ENCODE measurements around the gene CAMKK1. TPM values are rescaled to one million over a fixed set of nuclear protein-coding genes. Genes with fewer than 3 reads are reported as not detected.

The CAMKK1 gene
- total and polyA plus RNA-seq, 2 donors (not counting 3 experiments of a cell fraction or from before 2014, with no cell fraction given) = 4.5 to 6.1 TPM

DNA sequence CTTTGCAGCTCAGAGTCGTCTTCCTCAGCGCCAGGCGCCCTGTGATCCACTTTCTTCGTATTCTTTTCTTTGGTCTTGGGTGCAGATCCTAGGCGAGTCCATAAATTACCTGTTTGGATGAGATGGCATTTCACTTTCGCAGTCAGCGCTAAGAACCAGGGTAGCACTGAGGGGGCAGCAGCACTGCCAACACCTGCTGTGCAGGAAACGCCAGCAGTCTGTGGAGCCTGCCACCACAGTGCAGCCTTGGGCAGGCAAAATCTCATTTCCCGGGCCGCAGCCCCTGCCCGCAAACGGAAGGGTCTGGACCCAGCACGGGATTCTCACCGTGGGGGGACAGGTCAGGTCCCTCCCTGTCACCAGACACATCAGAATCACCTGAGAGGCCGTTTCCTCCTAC is 79.7 kb downstream of the CAMKK1 start:
- CTCF ChIA-PET = interaction anchor here (1.6 kb wide), 1 partner anchor 14 kb away, joined by 5 read pairs; no protein-coding TSS in a partner anchor
- BruUV-seq (replicated peaks) = no TSS peak
- H3K36me3 ChIP-seq (ENCODE audit: control insufficient read depth in 2 of 2, extremely low read depth in 1 of 2, insufficient read depth in 2 of 2, low read length in 2 of 2) = peaks cover 23 to 31% of the 10 kb centered on the region in 2 experiments

DNA sequence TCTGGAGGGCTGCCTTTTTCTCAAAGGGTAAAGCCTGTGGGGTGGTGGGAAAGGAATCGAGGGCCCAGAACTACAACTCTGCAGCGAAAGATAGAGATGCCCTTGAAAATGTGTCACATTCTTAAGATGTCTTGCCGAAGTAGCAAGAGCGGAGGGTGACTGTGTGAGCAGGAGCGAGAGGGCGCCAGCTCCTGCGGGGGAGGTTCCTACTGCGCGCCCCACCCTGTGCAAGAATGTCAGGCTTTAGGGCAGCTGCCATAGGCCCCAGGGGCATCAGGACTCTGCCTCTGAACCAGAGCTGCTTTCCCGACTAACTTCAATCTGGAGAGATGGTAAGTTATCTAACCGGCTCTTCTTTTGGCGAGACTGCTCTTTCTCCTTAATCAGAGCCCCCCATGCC is 80.1 kb downstream of the CAMKK1 start:
- Histone ChIP-seq H3K4me1 (ENCODE audit: control insufficient read depth, extremely low read depth, insufficient read depth, low read length) (no peaks in the 10 kb centered on the region), H3K79me2 (ENCODE audit: control insufficient read depth, insufficient read depth, low read length) (no peaks in the 10 kb centered on the region), H3K4me3 (replicated peaks in 1 of 3; ENCODE audit: insufficient read depth in 1 of 3, low read depth in 1 of 3, low read length in 3 of 3) (no peak overlapping the region), H3K27ac (ENCODE audit: insufficient read depth, low read depth, low read length) (no peak overlapping the region), H3K27me3 (ENCODE audit: control insufficient read depth in 2 of 2, insufficient read depth in 2 of 2, low read length in 2 of 2) (no peaks in the 10 kb centered on the region), H2AFZ (ENCODE audit: low read depth, low read length) (no peak overlapping the region), H3K4me2 (ENCODE audit: insufficient read depth, low read length) (no peak overlapping the region), H3K36me3 (ENCODE audit: control insufficient read depth in 2 of 2, extremely low read depth in 1 of 2, insufficient read depth in 2 of 2, low read length in 2 of 2) (peaks cover 23 to 31% of the 10 kb centered on the region in 2 experiments), H3K9me3 (replicated peaks; ENCODE audit: control insufficient read depth, insufficient read depth, low read length) (no peaks in the 10 kb centered on the region), H3K9ac (replicated peaks; ENCODE audit: extremely low read depth, insufficient read depth, low read length) (no peak overlapping the region), H4K20me1 (replicated peaks; ENCODE audit: control insufficient read depth, extremely low read depth, insufficient read depth, low read length) (no peaks in the 10 kb centered on the region), H3K9me1 (replicated peaks; ENCODE audit: control insufficient read depth, extremely low read depth, insufficient read depth, low read length) (no peaks in the 10 kb centered on the region)
- no TSS peak for BruUV-seq (replicated peaks)
- intact Hi-C loops (cut with micrococcal nuclease) (no loop called here), dilution Hi-C loops (cut with MboI; ENCODE audit: extremely low pct_ligation_motif_present, low sequenced_read_pairs) (no loop called here)
- DNase-seq (ENCODE audit: low read depth, low spot score) (no peak), FAIRE-seq (no peak)
- ChIA-PET CTCF (interaction anchor here (1.6 kb wide), 1 partner anchor 15 kb away, joined by 5 read pairs; no protein-coding TSS in a partner anchor), POLR2A (no interaction called here)
- TF ChIP-seq GATA2 (IDR thresholded peaks at IDR 0.05; ENCODE audit: insufficient read depth, insufficient read length, low read depth, low read length) (no peak), EZH2 (IDR thresholded peaks at IDR 0.05; ENCODE audit: borderline replicate concordance, low read depth, low read length, severe bottlenecking) (no peak), JUN (IDR thresholded peaks at IDR 0.05; ENCODE audit: borderline replicate concordance, insufficient read depth, insufficient read length, low read depth) (no peak), MYC (IDR thresholded peaks at IDR 0.05; ENCODE audit: low read depth, low read length) (no peak), FOS (IDR thresholded peaks at IDR 0.05; ENCODE audit: borderline replicate concordance, insufficient read depth, low read length) (no peak), POLR2A (IDR thresholded peaks at IDR 0.05; ENCODE audit: low read depth, low read length) (no peak), POLR2AphosphoS5 (IDR thresholded peaks at IDR 0.05; ENCODE audit: insufficient read depth, low read depth, low read length) (no peak)
- TF ChIP-seq, protein P1, sequence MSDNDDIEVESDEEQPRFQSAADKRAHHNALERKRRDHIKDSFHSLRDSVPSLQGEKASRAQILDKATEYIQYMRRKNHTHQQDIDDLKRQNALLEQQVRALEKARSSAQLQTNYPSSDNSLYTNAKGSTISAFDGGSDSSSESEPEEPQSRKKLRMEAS (IDR thresholded peaks at IDR 0.05; ENCODE audit: insufficient read depth, insufficient read length) = no peak
- TF ChIP-seq, protein P2, sequence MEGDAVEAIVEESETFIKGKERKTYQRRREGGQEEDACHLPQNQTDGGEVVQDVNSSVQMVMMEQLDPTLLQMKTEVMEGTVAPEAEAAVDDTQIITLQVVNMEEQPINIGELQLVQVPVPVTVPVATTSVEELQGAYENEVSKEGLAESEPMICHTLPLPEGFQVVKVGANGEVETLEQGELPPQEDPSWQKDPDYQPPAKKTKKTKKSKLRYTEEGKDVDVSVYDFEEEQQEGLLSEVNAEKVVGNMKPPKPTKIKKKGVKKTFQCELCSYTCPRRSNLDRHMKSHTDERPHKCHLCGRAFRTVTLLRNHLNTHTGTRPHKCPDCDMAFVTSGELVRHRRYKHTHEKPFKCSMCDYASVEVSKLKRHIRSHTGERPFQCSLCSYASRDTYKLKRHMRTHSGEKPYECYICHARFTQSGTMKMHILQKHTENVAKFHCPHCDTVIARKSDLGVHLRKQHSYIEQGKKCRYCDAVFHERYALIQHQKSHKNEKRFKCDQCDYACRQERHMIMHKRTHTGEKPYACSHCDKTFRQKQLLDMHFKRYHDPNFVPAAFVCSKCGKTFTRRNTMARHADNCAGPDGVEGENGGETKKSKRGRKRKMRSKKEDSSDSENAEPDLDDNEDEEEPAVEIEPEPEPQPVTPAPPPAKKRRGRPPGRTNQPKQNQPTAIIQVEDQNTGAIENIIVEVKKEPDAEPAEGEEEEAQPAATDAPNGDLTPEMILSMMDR (IDR thresholded peaks at IDR 0.05; ENCODE audit: extremely low read depth in 1 of 2, insufficient read depth in 1 of 2, low read depth in 1 of 2, low read length in 2 of 2) = no peak

More for the DNA sequence above, 79.7 kb downstream of the CAMKK1 start:
- Histone ChIP-seq H3K27me3 (ENCODE audit: control insufficient read depth in 2 of 2, insufficient read depth in 2 of 2, low read length in 2 of 2) (no peaks in the 10 kb centered on the region), H3K79me2 (ENCODE audit: control insufficient read depth, insufficient read depth, low read length) (no peaks in the 10 kb centered on the region), H3K4me1 (ENCODE audit: control insufficient read depth, extremely low read depth, insufficient read depth, low read length) (peaks cover under 1% of the 10 kb centered on the region), H3K9me3 (replicated peaks; ENCODE audit: control insufficient read depth, insufficient read depth, low read length) (no peaks in the 10 kb centered on the region), H3K9ac (replicated peaks; ENCODE audit: extremely low read depth, insufficient read depth, low read length) (no peak overlapping the region), H3K9me1 (replicated peaks; ENCODE audit: control insufficient read depth, extremely low read depth, insufficient read depth, low read length) (no peaks in the 10 kb centered on the region), H4K20me1 (replicated peaks; ENCODE audit: control insufficient read depth, extremely low read depth, insufficient read depth, low read length) (no peaks in the 10 kb centered on the region), H3K4me3 (replicated peaks in 1 of 3; ENCODE audit: insufficient read depth in 1 of 3, low read depth in 1 of 3, low read length in 3 of 3) (no peak overlapping the region), H2AFZ (ENCODE audit: low read depth, low read length) (no peak overlapping the region), H3K4me2 (ENCODE audit: insufficient read depth, low read length) (no peak overlapping the region), H3K27ac (ENCODE audit: insufficient read depth, low read depth, low read length) (no peak overlapping the region)
- intact Hi-C loops (cut with micrococcal nuclease) (no loop called here), dilution Hi-C loops (cut with MboI; ENCODE audit: extremely low pct_ligation_motif_present, low sequenced_read_pairs) (no loop called here)
- DNase-seq (ENCODE audit: low read depth, low spot score) (no peak), FAIRE-seq (no peak)
- POLR2A ChIA-PET = no interaction called here
- TF ChIP-seq MYC (IDR thresholded peaks at IDR 0.05; ENCODE audit: low read depth, low read length) (no peak), FOS (IDR thresholded peaks at IDR 0.05; ENCODE audit: borderline replicate concordance, insufficient read depth, low read length) (no peak), POLR2A (IDR thresholded peaks at IDR 0.05; ENCODE audit: low read depth, low read length) (no peak), JUN (IDR thresholded peaks at IDR 0.05; ENCODE audit: borderline replicate concordance, insufficient read depth, insufficient read length, low read depth) (no peak), POLR2AphosphoS5 (IDR thresholded peaks at IDR 0.05; ENCODE audit: insufficient read depth, low read depth, low read length) (no peak)

All from endothelial cell of umbilical vein (primary cell).